ENCODE results near the gene SSH2.

- TF ChIP-seq CTCF (IDR thresholded peaks at IDR 0.05) (no peak), POLR2AphosphoS5 (IDR thresholded peaks at IDR 0.05) (no peak), EP300 (IDR thresholded peaks at IDR 0.05) (no peak), POLR2A (IDR thresholded peaks at IDR 0.05) (no peak)
Measured at GRCh38 chr17:29616300-29617048, 313.6 kb downstream of the SSH2 start.
